AG09319 (cell line): ENCODE results near the gene LRGUK.

ENCODE experiments used
- DNase-seq: peaks from one replicate; pipeline ENCODE4 v3.0.0-alpha.2; 2010; ENCODE audit warnings: low read depth; ENCODE audit errors: extremely low read depth
- TF ChIP-seq, protein P1 (sequence below): IDR thresholded peaks from 2 replicates; pipeline ENCODE4 v1.5.1; 2011; ENCODE audit warnings: low read depth, mild to moderate bottlenecking, inconsistent platforms, low read length, moderate library complexity

Gene LRGUK

DNA sequence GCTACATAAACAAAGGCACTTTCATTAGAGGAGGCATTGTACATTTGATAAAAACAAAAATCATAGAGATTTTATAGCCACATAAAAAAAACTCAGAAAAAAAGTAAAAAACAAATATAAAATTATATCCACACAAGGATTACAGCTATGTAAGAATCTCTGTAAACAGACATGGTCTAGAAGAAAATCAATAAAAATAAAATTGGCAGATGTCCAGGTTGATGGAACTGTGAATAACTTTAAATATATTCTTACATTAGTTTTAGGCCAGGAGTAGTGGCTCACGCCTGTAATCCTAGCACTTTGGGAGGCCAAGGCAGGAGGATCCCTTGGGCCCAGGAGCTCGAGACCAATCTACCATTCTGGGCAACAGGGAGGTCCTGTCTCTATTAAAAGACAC lies 170.3 kb downstream of the LRGUK start:
- TF ChIP-seq, protein P1, sequence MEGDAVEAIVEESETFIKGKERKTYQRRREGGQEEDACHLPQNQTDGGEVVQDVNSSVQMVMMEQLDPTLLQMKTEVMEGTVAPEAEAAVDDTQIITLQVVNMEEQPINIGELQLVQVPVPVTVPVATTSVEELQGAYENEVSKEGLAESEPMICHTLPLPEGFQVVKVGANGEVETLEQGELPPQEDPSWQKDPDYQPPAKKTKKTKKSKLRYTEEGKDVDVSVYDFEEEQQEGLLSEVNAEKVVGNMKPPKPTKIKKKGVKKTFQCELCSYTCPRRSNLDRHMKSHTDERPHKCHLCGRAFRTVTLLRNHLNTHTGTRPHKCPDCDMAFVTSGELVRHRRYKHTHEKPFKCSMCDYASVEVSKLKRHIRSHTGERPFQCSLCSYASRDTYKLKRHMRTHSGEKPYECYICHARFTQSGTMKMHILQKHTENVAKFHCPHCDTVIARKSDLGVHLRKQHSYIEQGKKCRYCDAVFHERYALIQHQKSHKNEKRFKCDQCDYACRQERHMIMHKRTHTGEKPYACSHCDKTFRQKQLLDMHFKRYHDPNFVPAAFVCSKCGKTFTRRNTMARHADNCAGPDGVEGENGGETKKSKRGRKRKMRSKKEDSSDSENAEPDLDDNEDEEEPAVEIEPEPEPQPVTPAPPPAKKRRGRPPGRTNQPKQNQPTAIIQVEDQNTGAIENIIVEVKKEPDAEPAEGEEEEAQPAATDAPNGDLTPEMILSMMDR = no peak
- DNase-seq = no peak

DNA sequence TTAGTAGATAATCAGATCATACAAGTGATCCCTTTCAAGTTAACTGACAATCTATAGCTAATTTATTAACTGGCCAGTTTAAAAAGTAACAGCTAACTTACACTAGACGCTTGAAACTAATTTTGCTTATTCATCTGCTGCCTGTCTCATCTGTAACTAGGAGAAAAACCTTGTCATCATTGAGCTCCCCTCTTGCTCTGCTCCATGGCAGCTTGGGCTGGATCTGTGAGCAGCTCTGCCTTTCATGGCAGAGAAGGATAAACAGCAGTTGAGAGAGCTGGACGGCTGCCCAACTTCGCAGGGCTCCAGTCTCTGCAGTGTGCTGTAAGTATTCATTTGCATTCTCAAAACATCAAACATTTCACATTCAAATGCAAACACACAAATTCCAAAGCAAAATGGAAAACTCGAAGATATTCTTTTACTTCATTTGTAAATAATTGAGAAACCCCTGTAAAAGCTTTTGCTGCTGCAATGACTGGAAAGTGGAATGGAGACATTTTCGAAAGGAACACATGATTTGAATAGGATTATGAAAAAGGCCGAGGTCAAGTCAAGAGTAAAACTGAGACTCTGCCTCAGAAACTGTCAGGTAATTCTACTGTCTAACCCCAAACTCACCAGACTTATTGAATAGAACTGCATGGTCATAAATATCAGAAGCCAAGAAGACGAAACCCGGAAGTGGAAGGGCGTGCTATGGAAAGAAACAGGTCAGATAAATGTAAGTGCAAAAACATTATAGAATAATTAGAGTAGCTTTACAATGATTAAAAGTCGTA lies 172.0 kb downstream of the LRGUK start:
- peak; percentile 20 for DNase-seq
- TF ChIP-seq, protein P1 = no peak

DNA sequence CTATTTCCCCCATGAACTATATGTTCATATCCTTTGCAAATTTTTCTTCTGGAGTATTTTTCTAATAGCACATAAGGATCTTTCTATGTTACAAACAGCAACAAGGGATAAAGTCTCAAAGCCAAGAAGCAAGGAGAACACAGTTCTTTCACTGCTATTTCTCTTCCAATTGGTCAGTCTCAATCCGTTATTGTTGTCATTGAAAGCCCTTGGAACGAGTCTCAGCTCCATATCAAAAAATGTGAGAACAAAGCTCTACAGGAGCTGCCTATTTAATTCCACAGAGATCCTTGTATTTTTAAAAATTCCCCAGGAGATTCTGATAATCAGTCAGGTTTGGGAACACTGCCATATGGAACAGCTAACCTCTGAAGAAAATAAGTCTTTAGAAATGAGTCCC lies 173.8 kb downstream of the LRGUK start:
- TF ChIP-seq, protein P1 = no peak

DNA sequence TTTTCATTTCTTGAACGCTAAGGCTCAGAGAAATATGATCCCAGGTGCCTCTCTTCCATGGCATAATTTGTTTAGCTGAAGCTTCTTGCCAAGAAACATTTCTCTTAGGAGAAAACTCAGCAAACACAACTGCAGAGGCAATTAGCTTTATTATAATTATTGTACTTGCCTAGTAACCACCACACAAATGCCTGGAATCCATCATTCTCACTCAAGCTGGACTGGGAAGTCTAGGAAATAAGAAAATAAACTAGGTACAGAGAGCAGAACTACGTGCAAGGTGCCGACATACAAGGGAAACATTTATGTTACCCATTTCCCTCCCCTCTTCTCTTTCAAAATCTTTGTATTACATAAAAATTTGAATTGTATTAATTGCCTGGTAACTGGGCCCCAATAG lies 174.5 kb downstream of the LRGUK start:
- TF ChIP-seq, protein P1 = no peak
- DNase-seq = no peak

More for the DNA sequence above, 173.8 kb downstream of the LRGUK start:
- no peak for DNase-seq

DNA sequence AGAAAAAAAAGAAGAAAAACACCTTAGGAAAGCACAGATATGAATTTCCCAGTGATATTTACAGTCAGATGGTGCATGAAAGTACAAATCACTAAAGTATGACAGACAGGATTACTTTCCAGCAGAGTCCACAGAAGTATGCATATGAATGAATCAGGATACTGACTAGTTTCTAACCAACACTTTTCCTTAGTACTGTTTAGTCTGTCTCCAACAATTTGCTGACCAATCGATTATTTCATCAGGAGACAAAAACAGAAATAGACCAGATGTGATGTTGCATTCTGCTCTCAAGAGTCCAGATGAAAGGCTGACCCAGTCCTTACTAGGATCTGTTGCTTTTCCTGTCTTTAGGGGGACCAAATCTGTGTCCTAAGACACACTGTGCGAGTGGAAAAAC lies 175.0 kb downstream of the LRGUK start:
- no peak for DNase-seq
- TF ChIP-seq, protein P1 = no peak

DNA sequence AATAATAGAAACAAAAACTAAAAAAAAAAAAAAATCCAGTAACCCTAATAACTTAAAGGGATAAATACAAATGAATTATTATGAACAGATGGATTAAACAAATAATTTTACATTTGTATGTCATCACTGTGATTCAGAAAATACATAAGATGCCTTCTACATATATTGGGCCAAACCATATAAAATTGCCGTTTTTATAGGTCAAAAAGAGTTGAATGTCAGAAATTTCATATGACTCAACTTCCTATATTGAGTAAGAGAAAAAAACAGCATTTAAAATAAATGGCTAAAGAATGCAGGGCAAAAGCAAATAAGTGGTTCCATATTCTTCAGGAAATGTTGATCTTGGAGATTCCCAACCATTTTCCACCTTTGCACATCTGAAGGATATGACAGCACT lies 180.2 kb downstream of the LRGUK start:
- TF ChIP-seq, protein P1 = no peak

DNA sequence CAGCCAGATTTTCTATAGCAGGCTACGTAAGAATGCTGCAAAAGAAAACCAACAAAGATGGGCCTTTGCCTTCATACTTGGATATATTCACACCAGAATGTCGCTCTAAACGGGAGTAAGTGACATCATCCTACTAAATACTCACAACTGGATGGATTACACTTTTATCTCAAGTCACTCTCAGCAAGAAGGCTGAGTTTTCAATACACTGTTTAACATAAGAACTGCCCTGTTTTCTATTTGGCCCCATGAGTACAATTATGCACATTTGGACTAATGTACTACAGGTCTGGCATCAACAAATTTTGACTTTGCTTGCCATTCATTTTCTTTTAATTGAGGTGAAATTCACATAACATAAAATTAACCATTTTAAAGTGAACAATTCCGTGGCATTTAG lies 181.4 kb downstream of the LRGUK start:
- no peak for DNase-seq
- TF ChIP-seq, protein P1 = no peak

More for the DNA sequence above, 180.2 kb downstream of the LRGUK start:
- no peak for DNase-seq
